NK-92 treated with Interleukin-12 subunit alpha and Interleukin-12 subunit beta, amount 100 ng/mL, for 24 hours (cell line): ENCODE results near the gene RAB31.
"Not testable (repeated sequence)": the region's sequence is repeated elsewhere in the genome, so short reads cannot be mapped to it uniquely, and the experiment has no call there.

Experiments used
- DNase-seq: peaks from one replicate; lab custom pipeline; 2025; lab: John Stamatoyannopoulos, UW

The RAB31 gene

DNA sequence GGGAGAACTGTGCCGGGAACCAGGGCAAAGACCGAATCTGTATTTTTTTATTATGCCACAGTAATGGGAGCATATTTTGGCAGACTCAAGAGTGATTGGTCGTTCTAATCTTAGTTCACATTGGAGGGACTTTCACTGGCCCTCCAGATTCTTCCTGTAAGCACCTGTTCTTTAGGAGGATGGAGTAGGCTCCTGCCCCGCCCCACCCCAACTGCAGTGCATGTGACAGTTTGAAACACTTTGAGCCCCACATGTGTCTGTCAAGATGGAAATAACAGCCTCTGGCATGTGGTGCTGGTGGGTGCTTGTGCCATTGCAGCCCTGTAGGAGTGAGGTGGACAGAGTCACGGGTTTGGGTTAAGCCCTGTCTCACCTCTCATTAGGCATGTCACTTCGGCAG lies 134.3 kb downstream of the RAB31 start:
- no peak for DNase-seq

- DNase-seq, result no peak
These were observed 137.2 kb downstream of the RAB31 start for GRCh38 chr18:9845256-9845655.

- DNase-seq, result no peak
These were observed 138.2 kb downstream of the RAB31 start for GRCh38 chr18:9846162-9846925.

DNA sequence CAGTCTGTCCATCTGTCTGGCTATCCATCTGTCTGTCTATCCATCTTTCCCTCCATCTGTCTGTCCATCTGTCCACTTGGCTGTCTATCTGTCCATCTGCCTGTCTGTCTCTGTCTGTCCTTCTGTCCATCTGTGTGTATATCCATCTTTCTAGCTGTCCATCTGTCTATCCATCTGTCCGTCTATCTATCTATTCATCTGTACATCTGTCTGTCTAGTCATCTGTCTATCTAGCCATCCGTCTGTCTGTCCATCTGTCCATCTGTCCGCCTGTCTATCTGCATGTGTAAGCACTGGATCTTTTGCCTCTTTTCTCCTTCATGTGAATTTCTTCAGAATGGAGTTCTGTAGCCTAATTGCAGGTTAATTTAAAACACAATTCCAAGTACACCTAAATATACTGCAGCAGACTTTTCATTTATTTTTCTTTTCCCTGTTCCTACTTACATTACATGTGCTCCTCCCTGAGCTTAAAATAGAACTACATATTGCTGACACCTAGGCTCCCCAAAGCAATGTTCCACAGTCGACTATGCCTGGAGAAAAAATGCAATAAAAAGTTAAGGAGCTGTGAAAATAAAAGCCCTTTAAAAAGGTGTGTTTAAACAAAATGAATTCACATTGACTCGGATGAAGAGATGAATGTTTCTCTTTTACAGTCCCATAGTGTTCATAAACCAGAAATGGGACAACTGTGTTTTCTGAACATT lies 140.2 kb downstream of the RAB31 start:
- DNase-seq, result no peak

DNA sequence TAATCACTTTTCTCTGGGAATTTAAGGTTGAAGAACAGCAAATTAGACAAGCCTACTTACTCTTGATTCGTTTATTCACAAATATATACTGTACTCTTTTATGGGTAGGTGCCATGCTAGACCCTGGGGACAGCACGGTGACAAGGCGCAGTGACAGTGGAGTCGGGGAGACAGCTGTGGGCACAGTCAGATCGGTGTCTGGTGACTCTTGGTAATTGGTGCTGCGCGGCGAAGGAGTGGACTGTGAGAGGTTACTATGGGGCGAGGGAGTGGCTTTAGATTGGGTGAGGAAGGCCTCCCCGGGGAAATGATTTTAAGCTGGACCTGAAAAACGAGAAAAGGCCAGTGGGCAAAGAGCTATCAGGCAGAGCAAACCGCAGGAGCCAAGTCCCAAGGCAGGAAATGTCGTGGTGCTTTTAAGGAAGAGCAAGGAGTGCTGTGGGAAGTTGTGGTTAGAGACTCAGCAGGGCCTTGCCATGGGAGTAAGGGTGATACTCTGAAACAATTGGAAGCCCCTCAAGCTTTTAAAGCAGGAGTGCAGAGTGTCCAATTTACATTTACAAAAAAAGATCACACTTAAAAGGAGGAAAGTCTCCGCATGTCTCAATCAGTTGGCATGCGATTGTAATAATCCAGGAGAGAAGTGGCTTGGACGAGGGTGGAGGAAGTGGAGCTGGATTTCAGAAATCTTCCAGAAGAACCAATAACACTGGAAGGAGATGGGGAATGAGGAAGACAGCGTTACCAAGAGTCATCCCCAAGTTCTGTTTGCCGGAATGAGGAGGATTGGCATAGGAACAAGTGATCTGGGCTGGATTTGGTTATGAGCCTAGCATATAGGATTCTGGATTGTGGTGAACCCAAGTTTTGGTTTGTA lies 141.5 kb downstream of the RAB31 start:
- DNase-seq, result no peak

- DNase-seq, result no peak
These were observed 142.2 kb downstream of the RAB31 start for GRCh38 chr18:9850309-9850708.

GRCh38 chr18:9851511-9851910 lies 143.4 kb downstream of the RAB31 start:
- DNase-seq, result no peak

DNA sequence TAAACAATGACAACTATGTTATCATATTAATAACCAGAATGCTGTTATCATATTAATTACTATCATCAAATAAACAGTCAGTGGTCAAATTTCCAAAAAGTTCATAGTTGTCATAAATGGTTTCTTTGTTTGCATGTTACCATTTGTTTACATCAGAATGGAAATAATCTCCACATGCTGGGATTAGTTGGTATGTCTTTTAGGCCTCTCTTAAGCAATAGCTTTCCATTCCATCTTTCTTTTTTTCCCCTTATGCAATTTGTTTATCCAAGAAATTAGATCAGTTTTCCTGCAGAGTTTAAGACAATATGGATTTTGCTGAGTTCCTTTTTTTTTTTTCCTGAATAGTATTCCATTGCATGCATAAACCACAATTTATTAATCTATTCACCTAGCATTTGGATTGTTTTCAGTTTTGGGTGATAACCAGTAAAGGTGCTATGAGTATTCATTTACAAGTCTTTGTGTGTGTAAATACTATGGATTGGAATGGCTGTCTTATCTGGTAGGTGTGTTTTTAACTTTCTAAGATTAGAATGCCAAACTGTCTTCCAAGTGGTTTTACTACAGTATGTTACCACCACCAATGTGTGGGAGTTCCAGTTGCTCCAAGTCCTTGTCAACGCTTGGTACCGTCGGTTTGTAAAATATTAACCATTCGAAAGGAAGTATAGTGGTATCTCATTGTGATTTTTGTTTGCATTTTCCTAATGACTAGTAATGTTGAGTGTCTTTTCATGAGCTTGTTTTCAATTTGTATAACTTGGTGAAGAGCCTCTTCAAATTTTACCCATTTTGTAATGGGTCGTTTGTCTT lies 144.4 kb downstream of the RAB31 start:
- no peak for DNase-seq

DNA sequence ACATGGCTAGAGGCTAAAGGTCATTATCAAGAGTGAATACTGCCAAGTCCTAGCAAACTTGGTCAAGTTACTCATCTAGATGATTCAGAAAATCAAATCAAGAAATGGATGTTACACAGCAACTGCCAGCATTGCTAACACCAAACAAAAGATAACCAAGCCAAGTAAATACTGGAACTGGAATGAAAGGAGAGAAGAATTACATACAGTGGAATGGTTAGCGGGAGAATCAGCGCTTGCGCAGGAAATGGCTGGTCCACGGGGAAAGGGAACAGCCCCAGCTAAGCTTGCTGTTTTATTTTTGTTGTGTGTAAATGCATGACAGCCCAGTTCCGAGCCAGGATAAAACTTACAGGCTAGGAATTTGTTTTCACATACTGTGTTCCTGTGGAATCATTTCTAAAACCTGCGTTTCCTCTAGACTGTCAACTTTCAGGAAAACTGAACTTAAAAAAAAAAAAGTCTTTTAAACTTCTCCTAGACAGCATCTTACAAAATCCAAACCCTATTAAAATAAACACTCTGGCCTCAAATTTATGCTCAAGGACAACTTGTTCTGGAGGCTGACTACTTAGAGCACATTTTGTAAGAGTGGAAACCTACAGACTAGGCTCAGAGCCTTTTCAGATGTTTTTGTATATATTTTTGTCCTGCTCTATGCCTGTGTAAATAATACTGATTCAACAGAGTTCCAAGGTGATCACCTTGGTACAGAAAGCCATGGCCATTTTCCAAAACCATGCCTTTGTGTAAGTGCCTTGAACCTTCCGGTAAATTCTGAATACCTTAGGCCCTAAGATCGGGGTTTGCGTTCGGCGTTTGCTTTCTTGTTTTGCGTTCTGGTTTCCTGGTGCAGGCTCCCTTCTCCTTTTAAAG lies 146.9 kb downstream of the RAB31 start:
- DNase-seq, result no peak

GRCh38 chr18:9855681-9856080 lies 147.6 kb downstream of the RAB31 start:
- DNase-seq, result no peak

DNA sequence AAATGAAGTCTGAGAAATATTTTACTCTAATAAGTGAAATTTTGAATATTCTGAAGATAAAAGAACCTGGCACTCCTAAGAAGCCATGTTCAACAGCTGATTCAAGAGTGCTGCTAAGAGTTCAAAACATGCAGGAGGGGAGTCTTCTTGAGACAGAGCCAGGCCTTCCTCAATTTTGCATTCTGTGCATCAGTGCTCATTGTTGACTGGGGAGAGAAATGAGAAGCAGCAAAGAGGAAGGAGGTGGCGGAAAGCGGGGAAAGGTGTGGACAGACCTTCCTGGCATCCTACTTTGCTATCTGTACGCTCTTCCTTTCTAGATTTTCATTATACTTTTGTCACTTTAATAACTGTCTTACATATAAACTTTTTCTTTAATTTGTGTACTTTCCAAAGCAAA lies 148.0 kb downstream of the RAB31 start:
- DNase-seq, result no peak

DNA sequence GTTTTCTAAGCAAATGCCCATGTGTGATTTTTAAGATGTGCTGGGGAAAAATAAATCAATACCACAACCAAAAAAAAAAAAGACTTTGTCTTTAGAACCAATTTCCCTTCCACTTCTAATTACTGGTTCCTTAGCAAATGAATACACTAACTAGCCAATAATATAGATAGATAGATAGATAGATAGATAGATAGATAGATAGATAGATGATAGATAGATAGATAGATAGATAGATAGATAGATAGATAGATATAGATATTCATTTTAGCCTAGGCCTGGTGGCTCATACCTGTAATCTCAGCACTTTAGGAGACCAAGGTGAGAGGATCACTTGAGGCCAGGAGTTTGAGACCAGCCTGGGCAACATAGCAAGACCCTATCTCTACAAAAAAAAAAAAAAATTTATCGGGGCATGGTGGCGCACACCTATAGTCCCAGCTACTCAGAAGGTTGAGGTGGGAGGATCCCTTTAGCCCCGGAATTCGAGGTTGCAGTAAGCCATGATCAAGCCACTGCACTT lies 149.4 kb downstream of the RAB31 start:
- DNase-seq, result not testable (repeated sequence)

GRCh38 chr18:9858642-9859041 lies 150.5 kb downstream of the RAB31 start:
- DNase-seq, result no peak

- no peak for DNase-seq
These were observed 151.1 kb downstream of the RAB31 start for GRCh38 chr18:9859232-9859631.

DNA sequence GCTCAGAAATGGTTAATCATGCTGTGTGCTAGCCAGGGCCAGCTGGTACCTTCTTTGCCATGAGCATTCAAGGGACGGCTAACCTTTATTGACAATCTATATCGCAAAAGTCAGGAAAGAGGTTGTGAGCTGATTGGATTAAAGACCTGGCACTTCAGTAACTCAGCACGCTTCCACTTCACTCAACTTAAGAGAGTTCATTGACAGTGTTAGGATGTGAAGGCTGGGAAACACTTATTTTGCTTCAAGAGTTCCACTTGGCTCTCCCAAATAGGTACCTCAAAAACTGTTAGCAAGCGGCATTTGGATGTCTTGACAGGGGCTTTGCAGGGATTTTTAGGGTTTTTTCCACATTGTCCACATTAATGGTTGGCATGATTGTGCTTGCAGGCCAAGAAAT lies 152.6 kb downstream of the RAB31 start:
- no peak for DNase-seq

GRCh38 chr18:9861157-9861556 lies 153.1 kb downstream of the RAB31 start:
- DNase-seq, result no peak

- DNase-seq, result no peak
These were observed 153.8 kb downstream of the RAB31 start for GRCh38 chr18:9861933-9862332.

GRCh38 chr18:9862686-9863085 lies 154.6 kb downstream of the RAB31 start:
- no peak for DNase-seq

- no peak for DNase-seq
These were observed 155.2 kb downstream of the RAB31 start for GRCh38 chr18:9863282-9863681.

DNA sequence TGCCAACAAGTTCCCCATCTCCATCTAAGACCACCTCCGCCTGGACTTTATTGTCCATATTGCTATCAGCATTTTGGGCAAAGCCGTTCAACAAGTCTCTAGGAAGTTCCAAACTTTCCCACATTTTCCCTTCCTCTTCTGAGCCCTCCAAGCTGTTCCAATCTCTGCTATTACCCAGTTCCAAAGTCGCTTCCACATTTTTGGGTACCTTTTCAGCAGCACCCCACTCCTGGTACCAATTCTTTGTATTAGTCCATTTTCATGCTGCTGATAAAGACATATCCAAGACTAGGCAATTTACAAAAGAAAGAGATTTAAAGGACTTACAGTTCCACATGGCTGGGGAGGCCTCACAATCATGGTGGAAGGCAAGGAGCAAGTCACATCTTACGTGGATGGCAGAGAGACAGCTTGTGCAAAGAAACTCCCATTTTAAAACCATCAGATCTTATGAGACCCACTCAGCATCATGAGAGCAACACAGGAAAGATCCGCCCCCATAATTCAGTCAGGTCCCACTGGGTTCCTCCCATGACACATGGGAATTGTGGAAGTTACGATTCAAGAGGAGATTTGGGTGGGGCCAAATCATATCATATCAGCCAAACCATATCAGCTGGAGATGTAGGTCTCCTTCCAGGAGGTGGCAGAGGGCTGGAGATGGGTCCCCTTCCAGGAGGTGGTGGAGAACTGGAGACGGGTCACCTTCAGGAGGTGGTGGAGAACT lies 157.8 kb downstream of the RAB31 start:
- DNase-seq, result no peak
